T-helper 9 cell (primary cell): ENCODE measurements around the gene PLPP3.

Experiments used
- DNase-seq: peaks from one replicate; pipeline ENCODE4 v3.0.0-alpha.2; 2020

Gene PLPP3

GRCh38 chr1:56457756-56458375, 121.5 kb downstream of the PLPP3 start:
- DNase-seq, result no peak

- no peak for DNase-seq
Observed at GRCh38 chr1:56456435-56457101, 122.8 kb downstream of the PLPP3 start.

- DNase-seq, result no peak
Observed at GRCh38 chr1:56453417-56454078, 125.8 kb downstream of the PLPP3 start.

- DNase-seq, result no peak
Observed at GRCh38 chr1:56453016-56453415, 126.3 kb downstream of the PLPP3 start.

GRCh38 chr1:56452027-56453011, 127.0 kb downstream of the PLPP3 start:
- no peak for DNase-seq

- DNase-seq, result no peak
Observed at GRCh38 chr1:56451491-56451890, 127.9 kb downstream of the PLPP3 start.

GRCh38 chr1:56450004-56450666, 129.2 kb downstream of the PLPP3 start:
- DNase-seq, result no peak

- no peak for DNase-seq
Observed at GRCh38 chr1:56448529-56449300, 130.6 kb downstream of the PLPP3 start.

GRCh38 chr1:56447823-56448222, 131.5 kb downstream of the PLPP3 start:
- no peak for DNase-seq

- no peak for DNase-seq
Observed at GRCh38 chr1:56446531-56447098, 132.7 kb downstream of the PLPP3 start.

- no peak for DNase-seq
Observed at GRCh38 chr1:56444960-56445646, 134.3 kb downstream of the PLPP3 start.
